Nasal cavity respiratory epithelium epithelial cell of viscerocranial mucosa (primary cell): ENCODE data around the gene GAS1. TPM values are rescaled to one million over a fixed set of nuclear protein-coding genes. Genes with fewer than 3 reads are reported as not detected.

Experiments used
- total RNA-seq: library from RNA; depleted of rRNA; stranded (reverse); fragments of >200 nt; gene quantifications from 2 replicates; pipeline ENCODE4 v1.2.3, GENCODE V29; 2014

GAS1 gene
- total RNA-seq = 0.34 and 3.8 TPM in 2 replicates

GRCh38 chr9:86947146-86948073 lies at the start of gene GAS1:
Gene GAS1 (minus strand): TSS chr9:86947506. CDS start chr9:86946779, 727 bp downstream.

